NCI-H510A (cell line): ENCODE data around the gene OR10H2.
"Not testable (repeated sequence)": the region's sequence is repeated elsewhere in the genome, so short reads cannot be mapped to it uniquely, and the experiment has no call there.

Experiments used
- DNase-seq: peaks from one replicate; lab custom pipeline; 2025; lab: John Stamatoyannopoulos, UW

OR10H2 gene

DNA sequence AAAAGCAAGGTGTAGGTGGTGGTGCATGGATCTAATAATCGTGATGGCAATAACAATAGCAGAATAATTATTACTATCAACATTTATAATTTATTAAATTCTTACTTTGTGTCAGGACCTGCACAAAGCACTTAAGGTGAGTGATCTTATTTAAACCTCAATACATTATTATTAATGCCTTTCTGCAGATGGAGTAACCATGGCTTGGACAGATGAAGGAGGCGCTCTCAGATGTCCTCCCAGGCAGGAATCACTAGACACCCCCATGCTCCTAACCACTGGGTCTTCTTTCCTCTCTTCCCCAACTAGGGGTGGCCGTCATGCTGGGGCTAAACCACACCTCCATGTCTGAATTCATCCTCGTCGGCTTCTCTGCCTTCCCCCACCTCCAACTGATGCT is at the start of gene OR10H2:
OR10H2 (plus strand) TSS at position 301 of the 400 bp plus-strand sequence; CDS start at position 321, 20 bp downstream.
- no peak for DNase-seq

- DNase-seq, result no peak
Observed at GRCh38 chr19:15679089-15679488, 48.7 kb upstream of the OR10H2 start.

DNA sequence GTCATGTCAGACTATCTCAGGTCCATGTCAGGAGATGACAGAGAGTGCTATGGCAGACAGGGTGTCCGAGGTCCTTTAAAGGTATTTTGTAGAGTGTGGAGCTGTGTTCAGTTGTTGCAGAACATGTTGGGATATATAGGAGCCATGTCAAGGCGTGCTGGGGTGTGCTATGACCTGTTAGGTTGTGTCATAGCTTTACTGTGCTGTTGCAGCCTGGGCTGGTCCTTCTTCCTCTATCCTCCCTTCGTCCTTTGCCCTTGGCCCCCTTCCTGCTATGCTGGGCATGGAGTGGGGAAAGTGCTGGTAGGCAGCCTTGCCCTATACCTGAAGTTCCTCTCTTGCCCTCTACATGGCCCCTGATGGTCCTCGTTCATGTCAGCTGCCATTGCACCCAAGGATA is 48.0 kb upstream of the OR10H2 start:
- not testable (repeated sequence) for DNase-seq

DNA sequence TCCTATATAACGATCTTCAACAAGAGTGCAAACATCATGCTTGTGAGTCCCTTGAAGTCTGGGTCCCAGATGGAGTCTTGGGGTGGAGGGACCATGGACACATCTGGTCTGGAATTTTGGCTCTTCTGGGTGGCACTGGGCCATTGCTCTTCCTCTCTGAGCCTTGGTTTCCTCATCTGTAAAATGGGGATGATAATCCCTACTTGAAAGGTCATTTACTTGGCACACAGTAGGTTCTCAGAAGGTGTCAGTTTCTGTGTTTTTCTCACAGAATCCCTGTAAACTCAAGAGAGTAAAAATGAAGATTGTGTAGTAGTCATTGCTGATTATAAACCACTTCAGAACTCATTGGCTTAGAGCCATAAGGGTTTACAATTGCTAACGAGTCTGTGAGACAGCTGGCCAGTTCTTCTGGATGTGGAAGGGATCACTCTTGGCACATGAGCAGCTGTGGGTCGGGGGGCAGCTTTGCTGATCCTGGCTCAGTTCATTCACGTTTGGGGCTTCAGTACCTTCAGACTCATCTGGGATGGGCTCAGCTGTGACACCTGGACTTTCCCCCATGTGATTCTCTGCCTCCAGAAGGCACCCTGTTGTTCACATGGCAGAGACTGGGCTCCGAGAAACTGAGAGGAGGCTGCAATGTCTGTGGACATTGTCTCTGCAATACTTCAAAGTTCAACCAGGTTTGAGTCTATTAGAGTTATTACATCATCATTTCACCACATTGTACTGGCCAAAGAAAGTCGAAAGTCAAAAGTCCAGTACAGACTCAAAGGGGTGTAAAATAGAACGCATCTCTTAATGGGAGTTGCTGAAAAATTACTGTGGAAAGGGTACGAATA is 47.1 kb upstream of the OR10H2 start:
- no peak for DNase-seq

DNA sequence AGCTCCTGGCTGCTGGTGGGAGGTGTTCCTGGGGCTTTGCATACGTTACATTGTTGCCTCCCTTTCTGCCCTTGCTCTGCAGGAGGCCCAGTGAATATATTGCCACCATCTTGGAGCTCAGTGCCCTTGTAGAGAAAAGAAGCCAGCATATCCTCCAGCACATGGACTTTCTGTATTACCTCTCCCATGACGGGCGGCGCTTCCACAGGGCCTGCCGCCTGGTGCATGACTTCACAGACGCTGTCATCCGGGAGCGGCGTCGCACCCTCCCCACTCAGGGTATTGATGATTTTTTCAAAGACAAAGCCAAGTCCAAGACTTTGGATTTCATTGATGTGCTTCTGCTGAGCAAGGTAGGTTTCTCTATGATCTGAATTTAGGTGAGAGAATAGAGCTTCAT is 44.4 kb upstream of the OR10H2 start:
- no peak for DNase-seq

DNA sequence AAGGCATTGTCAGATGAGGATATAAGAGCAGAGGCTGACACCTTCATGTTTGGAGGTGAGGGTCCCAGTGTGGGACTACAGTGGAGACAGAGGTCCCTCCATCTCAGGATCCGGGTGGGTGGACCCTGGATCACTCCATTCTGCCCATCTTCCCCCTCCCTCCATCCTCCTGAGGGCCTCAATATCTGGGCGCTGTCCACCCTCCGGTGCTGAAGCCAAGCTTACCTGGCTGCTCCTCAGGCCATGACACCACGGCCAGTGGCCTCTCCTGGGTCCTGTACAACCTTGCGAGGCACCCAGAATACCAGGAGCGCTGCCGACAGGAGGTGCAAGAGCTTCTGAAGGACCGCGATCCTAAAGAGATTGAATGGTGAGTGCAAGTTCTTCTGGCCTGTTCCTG is 43.0 kb upstream of the OR10H2 start:
- DNase-seq, result no peak

DNA sequence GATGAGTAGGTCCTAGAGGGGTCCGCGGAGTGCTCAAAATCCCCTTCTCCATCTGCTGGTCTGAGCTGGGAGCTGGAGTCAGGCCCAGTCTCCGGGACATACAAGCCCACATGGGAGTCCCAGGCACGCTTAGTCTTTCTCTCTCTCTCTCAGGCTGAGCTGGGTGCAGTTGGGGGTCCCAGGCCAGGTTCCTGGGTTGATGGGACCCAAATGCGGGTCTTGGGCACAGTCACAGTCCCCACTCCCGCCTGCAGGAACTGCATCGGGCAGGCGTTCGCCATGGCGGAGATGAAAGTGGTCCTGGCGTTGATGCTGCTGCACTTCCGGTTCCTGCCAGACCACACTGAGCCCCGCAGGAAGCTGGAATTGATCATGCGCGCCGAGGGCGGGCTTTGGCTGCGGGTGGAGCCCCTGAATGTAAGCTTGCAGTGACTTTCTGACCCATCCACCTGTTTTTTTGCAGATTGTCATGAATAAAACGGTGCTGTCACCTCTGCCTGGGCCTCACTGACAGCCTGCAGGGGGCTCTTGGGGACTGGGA is 31.1 kb upstream of the OR10H2 start:
- DNase-seq, result no peak

DNA sequence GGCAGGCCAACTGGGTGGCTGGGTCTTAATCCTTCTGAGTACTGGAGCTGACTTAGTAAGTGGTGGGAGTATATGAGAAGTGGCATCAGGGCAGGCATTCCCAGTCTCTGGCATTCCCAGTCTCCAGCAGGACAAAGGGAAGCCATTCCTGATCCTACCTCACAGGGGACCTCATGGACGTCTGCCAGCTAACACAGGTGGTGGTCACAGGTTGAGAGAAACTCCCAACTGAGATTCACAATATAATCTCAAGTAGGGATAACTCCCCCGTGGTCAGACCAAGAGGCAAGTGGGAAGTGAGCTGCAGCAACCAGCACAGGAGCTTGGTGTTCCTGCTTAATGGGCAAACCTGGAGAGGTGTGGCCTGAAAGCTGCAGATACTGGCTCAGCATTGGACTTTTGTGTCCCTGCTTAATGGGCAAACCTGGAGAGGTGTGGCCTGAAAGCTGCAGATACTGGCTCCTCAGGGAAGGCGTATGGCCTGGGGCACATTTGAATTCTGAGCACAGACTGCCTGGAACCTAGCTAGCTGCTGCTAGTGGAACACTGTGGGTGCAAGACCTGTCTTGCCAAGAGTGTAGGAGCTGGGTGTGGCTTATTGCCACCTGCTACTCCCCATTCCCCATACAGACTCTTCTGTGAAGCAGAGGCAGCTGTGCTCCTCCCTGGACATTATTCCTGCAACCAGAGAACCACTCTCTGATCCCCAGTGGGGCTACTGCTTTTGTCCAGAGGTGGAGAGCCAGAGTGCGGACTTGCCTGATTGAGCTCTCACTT is 25.9 kb upstream of the OR10H2 start:
- no peak for DNase-seq

GRCh38 chr19:15702534-15702930 is 25.3 kb upstream of the OR10H2 start:
- DNase-seq, result no peak

- no peak for DNase-seq
Observed at GRCh38 chr19:15714638-15715037, 13.2 kb upstream of the OR10H2 start.

GRCh38 chr19:15715642-15716041 is 12.2 kb upstream of the OR10H2 start:
- no peak for DNase-seq

DNA sequence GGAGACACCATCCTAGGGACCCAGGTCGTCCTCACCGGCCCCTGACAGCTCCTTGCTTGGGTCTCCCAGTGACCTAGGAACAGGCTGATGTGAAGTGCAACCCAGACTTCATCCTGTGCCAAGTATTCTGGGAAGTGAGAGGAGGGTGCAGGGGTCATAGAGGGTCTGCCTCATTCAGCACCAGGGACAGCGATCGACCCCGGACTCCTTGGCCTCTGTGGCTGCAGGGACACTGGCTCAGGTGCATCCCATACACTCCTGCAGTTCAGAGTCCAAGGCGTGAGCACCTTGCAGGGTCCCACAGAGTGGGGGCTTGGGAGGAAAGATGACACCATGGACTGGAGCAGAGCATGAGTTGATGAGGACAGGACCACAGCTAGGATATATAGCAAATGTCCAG is 10.0 kb upstream of the OR10H2 start:
- DNase-seq, result no peak

DNA sequence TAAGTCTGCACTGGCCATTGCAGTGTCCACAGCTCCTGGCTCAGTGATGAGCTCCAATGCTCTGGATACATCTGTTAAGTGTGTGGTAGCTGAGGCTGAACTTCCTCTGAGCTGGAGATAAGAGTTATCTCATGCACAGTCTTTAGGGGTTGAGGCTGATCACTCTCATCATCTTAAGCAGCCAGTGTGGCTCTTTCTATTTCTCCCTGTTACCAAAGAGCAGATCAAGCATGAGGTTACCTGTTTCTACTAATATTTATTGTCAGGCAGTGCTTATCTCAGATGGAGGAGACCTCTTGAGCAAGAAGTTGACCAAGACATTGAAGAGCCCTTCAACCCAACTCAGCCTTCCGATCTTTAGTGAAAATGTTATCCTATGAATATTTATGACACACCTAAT is 6.6 kb upstream of the OR10H2 start:
- DNase-seq, result no peak

GRCh38 chr19:15722956-15723355 is 4.9 kb upstream of the OR10H2 start:
- DNase-seq, result no peak

DNA sequence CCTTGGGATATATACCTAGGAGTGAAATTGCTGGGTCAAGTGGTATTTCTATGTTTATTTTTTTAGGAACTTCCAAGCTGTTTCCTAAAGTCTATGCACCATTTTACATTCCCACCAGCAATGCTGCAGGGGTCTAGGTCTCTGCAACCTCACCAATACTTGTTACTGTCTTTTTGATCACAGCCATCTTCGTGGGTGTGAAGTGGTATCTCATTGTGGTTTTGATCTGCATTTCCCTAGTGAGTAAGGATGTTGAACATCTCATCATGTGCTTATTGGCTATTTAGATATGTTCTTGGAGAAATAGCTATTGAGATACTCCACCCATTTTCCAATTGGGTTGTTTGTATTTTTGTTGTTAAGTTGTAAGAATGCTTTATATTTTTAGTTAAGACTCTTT is 2.7 kb downstream of the OR10H2 start:
- no peak for DNase-seq

DNA sequence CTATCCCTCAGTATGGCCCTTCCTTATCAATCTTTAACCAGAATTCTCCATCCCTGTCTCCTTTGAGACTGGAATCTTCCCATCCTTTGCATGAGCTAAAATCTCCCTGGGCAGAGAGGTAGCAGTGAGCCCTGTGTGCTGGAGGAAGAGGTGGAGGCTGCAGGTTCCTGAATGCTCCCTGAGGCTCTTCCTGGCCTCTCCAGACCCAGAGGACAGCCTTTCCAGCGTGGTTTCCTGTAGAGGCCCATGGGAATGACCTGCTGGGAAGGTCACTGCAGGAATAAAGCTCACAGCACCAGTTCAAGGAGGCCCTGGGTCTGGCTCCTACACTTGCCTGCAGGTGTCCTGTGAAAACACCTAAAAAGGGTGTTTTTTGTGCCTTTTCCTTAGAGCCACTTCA is 4.6 kb downstream of the OR10H2 start:
- DNase-seq, result no peak

GRCh38 chr19:15733895-15734294 is 6.1 kb downstream of the OR10H2 start:
- no peak for DNase-seq

DNA sequence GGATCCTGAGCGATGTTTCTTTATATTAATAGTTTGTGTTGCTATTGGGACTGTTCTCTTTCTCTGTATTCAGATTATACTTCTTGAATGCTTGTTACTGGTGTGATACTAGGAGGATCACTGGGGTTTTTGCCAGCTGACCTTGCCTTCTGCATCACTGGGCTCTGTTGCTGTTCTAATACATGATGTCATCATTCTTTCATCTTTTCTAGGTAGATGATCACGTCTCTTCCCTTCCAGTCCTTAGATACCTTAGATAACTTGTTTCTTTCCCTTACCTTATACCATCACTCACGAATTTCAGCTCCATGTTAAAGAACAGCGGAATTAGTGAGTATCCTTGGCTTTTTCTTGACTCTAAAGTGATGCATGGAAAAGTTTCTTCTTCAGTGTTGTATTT is 9.9 kb downstream of the OR10H2 start, which contains the start of gene OR10H3:
OR10H3 (plus strand) TSS at position 264 of the 400 bp plus-strand sequence. CDS start 3,408 bp downstream, outside the sequence.
- DNase-seq, result no peak

DNA sequence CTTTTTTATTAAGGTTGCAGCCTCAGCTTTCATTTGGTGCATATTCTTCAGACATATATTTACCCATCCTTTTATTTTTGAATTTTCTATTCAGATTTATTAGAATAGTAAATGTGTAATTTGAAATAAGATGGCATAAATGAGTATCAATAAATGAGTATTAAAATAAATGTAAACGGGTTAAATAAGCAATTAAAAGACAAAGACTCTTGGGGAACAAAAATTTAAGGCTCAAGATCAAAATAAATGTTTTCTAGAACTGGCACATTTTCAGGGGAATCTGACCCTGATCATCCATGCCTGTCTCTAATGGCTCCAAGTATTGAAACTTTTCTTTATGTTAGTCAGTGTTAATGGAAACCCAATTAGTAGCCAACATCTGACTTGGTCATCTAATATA is 13.0 kb downstream of the OR10H2 start:
- no peak for DNase-seq

DNA sequence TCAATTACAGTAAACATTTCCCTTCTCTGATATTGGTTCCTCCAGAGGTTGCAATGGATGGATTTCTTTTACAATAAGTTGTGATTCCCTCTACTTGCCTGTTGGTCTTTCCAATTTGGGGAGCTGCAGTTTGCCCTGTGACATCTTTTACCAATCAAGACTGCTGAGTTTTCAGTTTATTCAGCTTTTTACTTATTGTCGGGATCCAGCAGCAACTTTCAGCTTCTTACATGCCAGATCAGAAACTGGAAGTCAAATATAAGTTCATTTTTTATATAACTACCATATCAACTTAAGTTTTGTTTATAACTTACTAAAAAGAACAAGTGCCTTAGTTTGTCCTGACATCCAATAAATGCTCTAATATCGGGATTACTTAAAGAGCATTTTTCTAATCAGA is 20.4 kb downstream of the OR10H2 start:
- DNase-seq, result no peak

DNA sequence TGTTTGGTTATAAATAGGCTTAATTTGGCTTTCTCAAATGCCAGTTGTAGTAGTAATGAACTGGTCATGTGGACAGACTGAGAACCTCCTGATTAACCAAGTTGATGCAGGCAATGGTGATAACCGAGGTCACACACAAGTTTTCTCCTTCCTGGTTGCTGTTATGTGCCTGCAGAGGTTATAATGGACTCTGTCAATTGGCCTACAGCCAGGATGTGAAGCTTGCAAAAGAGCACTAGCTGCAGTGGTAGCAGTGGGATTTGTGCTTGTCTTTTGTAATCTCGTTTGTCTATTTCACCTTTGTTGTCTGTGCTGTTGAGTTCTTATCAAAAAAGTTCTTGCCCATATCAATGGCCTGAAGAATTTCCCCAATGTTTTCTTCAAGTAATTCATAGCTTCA is 30.6 kb downstream of the OR10H2 start:
- DNase-seq, result no peak

GRCh38 chr19:15759962-15760565 is 32.2 kb downstream of the OR10H2 start:
- no peak for DNase-seq

DNA sequence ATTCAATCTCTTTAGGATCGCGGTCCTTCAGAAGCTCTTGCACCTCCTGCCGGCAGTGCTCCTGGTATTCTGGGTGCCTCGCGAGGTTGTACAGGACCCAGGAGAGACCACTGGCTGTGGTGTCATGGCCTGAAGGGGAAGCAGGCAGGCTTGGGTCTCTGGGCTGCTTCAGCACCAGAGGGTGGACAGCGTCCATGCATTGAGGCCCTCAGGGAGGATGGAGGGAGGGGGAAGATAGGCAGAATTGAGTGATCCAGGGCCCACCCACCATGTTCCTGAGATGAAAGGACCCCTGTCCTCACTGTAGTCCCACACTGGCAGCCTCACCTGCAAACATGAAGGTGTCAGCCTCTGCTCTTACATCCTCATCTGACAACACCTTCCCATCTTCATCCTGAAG is 41.8 kb downstream of the OR10H2 start:
- DNase-seq, result no peak
